HG03064 (cell line): Measurements from ENCODE around the gene PRICKLE1.

Experiments used
- ATAC-seq: cut with Tn5 transposase; IDR thresholded peaks from one replicate; pipeline ENCODE4 v1.9.1; 2021; ENCODE audit warnings: low read depth; ENCODE audit not compliant: unreplicated experiment

The PRICKLE1 gene

GRCh38 chr12:42590330-42590934 is 886 bp upstream of the PRICKLE1 start:
- ATAC-seq: no peak

- ATAC-seq: peak; percentile 31
These were observed 752 bp downstream of the PRICKLE1 start for GRCh38 chr12:42588524-42589464.

GRCh38 chr12:42587601-42588523 is 1.7 kb downstream of the PRICKLE1 start:
- no peak for ATAC-seq

GRCh38 chr12:42586268-42586667 is 3.3 kb downstream of the PRICKLE1 start:
- ATAC-seq: no peak

- ATAC-seq: no peak
These were observed 3.7 kb downstream of the PRICKLE1 start for GRCh38 chr12:42585841-42586216.

- no peak for ATAC-seq
These were observed 4.2 kb downstream of the PRICKLE1 start for GRCh38 chr12:42585154-42585840.

GRCh38 chr12:42584651-42585111 is 4.9 kb downstream of the PRICKLE1 start:
- ATAC-seq: no peak

- no peak for ATAC-seq
These were observed 6.5 kb downstream of the PRICKLE1 start for GRCh38 chr12:42583016-42583415.

- ATAC-seq: no peak
These were observed 7.0 kb downstream of the PRICKLE1 start for GRCh38 chr12:42582498-42582897.

GRCh38 chr12:42582050-42582449 is 7.5 kb downstream of the PRICKLE1 start:
- ATAC-seq: no peak

- no peak for ATAC-seq
These were observed 13.2 kb downstream of the PRICKLE1 start for GRCh38 chr12:42576374-42576773.

- ATAC-seq: no peak
These were observed 13.8 kb downstream of the PRICKLE1 start for GRCh38 chr12:42575717-42576116.

- no peak for ATAC-seq
These were observed 14.7 kb downstream of the PRICKLE1 start for GRCh38 chr12:42574851-42575266.

- ATAC-seq: no peak
These were observed 18.1 kb downstream of the PRICKLE1 start for GRCh38 chr12:42571327-42572009.

GRCh38 chr12:42570076-42570475 is 19.5 kb downstream of the PRICKLE1 start:
- no peak for ATAC-seq

GRCh38 chr12:42568952-42569915 is 20.3 kb downstream of the PRICKLE1 start:
- peak; percentile 63 for ATAC-seq

- no peak for ATAC-seq
These were observed 23.9 kb downstream of the PRICKLE1 start for GRCh38 chr12:42565633-42566032.

GRCh38 chr12:42564996-42565395 is 24.6 kb downstream of the PRICKLE1 start:
- no peak for ATAC-seq
